ENCODE measurements around the gene PRRT2. TPM values are rescaled to one million over a fixed set of nuclear protein-coding genes. Genes with fewer than 3 reads are reported as not detected.
"Not testable (repeated sequence)": the region's sequence is repeated elsewhere in the genome, so short reads cannot be mapped to it uniquely, and the experiment has no call there.

Gene PRRT2
- total RNA-seq, 2 donors from 2014 or later: 6.6 to 19.2 TPM

DNA sequence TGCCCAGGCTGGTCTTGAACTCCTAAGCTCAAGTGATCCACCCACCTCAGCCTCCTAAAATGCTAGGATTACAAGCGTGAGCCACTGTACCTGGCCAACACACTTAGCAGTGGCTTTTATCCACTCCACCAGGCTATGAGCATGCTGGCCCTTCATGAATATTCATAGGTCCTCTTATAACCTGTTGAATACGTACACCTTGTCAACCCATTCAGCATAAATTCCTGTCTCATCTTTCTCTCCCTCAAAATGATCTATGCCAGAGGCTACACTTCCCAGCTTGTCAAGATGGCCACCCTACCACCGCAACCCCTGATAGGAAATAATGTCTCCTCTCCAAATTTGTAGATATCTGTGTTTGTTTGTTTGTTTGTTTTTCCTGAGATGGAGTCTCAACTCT, 44.9 kb upstream of the PRRT2 start:
- Histone ChIP-seq H3K36me3 (no peaks in the 10 kb centered on the region), H3K9me3 (no peaks in the 10 kb centered on the region), H3K4me1 (replicated peaks) (peaks cover 4% of the 10 kb centered on the region), H3K27me3 (replicated peaks; ENCODE audit: insufficient read depth) (no peaks in the 10 kb centered on the region), H3K27ac (no peak overlapping the region), H3K4me3 (no peak overlapping the region)
- TF ChIP-seq POLR2AphosphoS5 (IDR thresholded peaks at IDR 0.05) (no peak), POLR2A (IDR thresholded peaks at IDR 0.05) (no peak)
- TF ChIP-seq, protein P1, sequence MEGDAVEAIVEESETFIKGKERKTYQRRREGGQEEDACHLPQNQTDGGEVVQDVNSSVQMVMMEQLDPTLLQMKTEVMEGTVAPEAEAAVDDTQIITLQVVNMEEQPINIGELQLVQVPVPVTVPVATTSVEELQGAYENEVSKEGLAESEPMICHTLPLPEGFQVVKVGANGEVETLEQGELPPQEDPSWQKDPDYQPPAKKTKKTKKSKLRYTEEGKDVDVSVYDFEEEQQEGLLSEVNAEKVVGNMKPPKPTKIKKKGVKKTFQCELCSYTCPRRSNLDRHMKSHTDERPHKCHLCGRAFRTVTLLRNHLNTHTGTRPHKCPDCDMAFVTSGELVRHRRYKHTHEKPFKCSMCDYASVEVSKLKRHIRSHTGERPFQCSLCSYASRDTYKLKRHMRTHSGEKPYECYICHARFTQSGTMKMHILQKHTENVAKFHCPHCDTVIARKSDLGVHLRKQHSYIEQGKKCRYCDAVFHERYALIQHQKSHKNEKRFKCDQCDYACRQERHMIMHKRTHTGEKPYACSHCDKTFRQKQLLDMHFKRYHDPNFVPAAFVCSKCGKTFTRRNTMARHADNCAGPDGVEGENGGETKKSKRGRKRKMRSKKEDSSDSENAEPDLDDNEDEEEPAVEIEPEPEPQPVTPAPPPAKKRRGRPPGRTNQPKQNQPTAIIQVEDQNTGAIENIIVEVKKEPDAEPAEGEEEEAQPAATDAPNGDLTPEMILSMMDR (IDR thresholded peaks at IDR 0.05): no peak
- no peak for DNase-seq (ENCODE audit: low spot score)
- 88% methylated on average over 3 of the region's 3 CpGs for WGBS
- intact Hi-C loops (cut with DNase I): no loop called here

DNA sequence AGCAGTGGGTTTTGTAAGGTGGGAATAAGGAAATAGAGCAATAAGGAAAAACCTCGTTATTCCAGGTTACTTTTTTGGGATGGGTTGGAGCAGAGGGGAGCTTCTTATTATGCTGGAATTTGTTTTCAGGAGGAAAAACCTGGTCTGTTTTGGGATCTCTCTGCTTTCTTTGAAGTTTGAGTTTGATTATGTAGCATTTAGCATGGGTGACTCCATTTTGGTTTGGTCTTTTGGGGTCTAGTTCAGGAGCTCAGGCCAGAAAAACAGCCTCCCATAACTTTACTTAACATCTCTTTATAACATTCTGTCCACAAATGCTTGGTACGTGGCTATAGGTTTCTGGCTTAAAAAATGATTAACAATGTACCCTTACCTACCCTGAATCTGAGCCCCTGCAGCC, 42.5 kb upstream of the PRRT2 start:
- intact Hi-C loops (cut with DNase I): no loop called here

GRCh38 chr16:29770250-29770929, 41.6 kb upstream of the PRRT2 start:
- Histone ChIP-seq H3K27ac (no peak overlapping the region), H3K36me3 (no peaks in the 10 kb centered on the region), H3K4me3 (no peak overlapping the region), H3K4me1 (replicated peaks) (peaks cover 2% of the 10 kb centered on the region), H3K27me3 (replicated peaks; ENCODE audit: insufficient read depth) (no peaks in the 10 kb centered on the region), H3K9me3 (no peaks in the 10 kb centered on the region)
- 78% methylated on average over 7 of the region's 7 CpGs for WGBS
- TF ChIP-seq POLR2AphosphoS5 (IDR thresholded peaks at IDR 0.05): no peak
- no peak for TF ChIP-seq POLR2A (IDR thresholded peaks at IDR 0.05)
- TF ChIP-seq, protein P1 (IDR thresholded peaks at IDR 0.05): no peak
- no peak for DNase-seq (ENCODE audit: low spot score)
- intact Hi-C loops (cut with DNase I): no loop called here

More for the DNA sequence above, 42.5 kb upstream of the PRRT2 start:
- no peak for DNase-seq (ENCODE audit: low spot score)
- Histone ChIP-seq H3K4me1 (replicated peaks) (peaks cover 4% of the 10 kb centered on the region), H3K9me3 (no peaks in the 10 kb centered on the region), H3K27ac (no peak overlapping the region), H3K4me3 (no peak overlapping the region), H3K27me3 (replicated peaks; ENCODE audit: insufficient read depth) (no peaks in the 10 kb centered on the region), H3K36me3 (no peaks in the 10 kb centered on the region)
- 84% methylated on average over 2 of the region's 2 CpGs for WGBS
- TF ChIP-seq POLR2A (IDR thresholded peaks at IDR 0.05) (no peak), POLR2AphosphoS5 (IDR thresholded peaks at IDR 0.05) (no peak)
- TF ChIP-seq, protein P1 (IDR thresholded peaks at IDR 0.05): no peak

DNA sequence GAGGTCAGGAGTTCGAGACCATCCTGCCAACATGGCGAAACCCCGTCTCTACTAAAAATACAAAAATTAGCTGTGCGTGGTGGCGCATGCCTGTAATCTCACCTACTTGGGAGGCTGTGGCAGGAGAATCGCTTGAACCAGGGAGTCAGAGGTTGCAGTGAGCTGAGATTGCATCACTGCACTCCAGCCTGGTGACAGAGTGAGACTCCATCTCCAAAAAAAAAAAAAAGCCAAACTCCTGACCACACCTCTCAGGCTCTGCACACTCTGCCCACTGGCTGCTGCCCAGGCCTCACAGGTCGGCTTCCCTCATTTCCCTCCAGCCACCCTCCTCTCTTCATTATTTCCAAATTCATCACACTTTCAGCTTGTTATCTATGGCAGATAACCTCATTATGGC, 39.7 kb upstream of the PRRT2 start:
- H3K4me1 ChIP-seq (replicated peaks); intact Hi-C loops (cut with DNase I); H3K9me3 ChIP-seq; H3K36me3 ChIP-seq; DNase-seq (ENCODE audit: low spot score); H3K4me3 ChIP-seq; H3K27me3 ChIP-seq (replicated peaks; ENCODE audit: insufficient read depth); H3K27ac ChIP-seq: not testable (repeated sequence)
- 90% methylated on average over 7 of the region's 7 CpGs for WGBS

DNA sequence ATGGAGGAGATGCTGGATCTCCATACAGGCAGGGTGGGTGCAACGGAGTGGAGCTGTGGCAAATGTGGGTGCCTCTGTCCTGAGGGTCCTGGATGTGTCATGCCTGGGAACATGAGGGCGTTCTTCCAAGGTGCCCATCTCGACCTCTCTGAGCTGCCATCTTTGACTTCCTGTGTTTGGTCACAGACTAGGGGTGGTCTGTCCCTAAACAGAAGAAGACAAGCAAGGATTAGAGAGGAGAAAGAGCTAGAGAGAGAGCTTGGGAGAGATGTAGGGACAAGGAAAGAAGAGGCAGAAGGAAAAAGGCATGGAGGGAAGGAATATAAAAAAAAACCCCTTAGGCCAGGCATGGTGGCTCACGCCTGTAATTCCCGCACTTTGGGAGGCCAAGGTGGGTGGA, 37.3 kb upstream of the PRRT2 start:
- TF ChIP-seq POLR2A (IDR thresholded peaks at IDR 0.05) (no peak), POLR2AphosphoS5 (IDR thresholded peaks at IDR 0.05) (no peak)
- TF ChIP-seq, protein P1 (IDR thresholded peaks at IDR 0.05): no peak
- Histone ChIP-seq H3K9me3 (no peaks in the 10 kb centered on the region), H3K27ac (no peak overlapping the region), H3K4me1 (replicated peaks) (no peaks in the 10 kb centered on the region), H3K36me3 (no peaks in the 10 kb centered on the region), H3K27me3 (replicated peaks; ENCODE audit: insufficient read depth) (no peaks in the 10 kb centered on the region), H3K4me3 (no peak overlapping the region)
- no peak for DNase-seq (ENCODE audit: low spot score)
- WGBS: 90% methylated on average over 5 of the region's 5 CpGs
- intact Hi-C loops (cut with DNase I): no loop called here
